Caco-2 (cell line): ENCODE measurements around the gene TNS3. TPM values are rescaled to one million over a fixed set of nuclear protein-coding genes. Genes with fewer than 3 reads are reported as not detected.

ENCODE experiments used
- BruUV-seq: library from RNA; stranded (reverse); fragments of 400-500 nt; replicated peaks from 2 replicates; lab custom pipeline; 2021; lab: Mats Ljungman, UMichigan
- CTCF ChIA-PET: fragments of 300-600 bp; sonication (Branson Sonifier 250); formaldehyde crosslinking; loops from one replicate; lab custom pipeline; 2022; ENCODE audit warnings: antibody characterized with exemption; lab: Charles Lee
- POLR2A ChIA-PET: fragments of 300-600 bp; sonication (Branson Sonifier 250); formaldehyde crosslinking; loops from one replicate; lab custom pipeline; 2022; ENCODE audit warnings: antibody characterized with exemption; lab: Charles Lee
- DNase-seq, 2 experiments: peaks; one replicate each; pipeline versions ENCODE4 v3.0.0 to v3.0.0-alpha.2; 2020 to 2022
- H3K27me3 ChIP-seq: replicated peaks from 2 replicates; pipeline ENCODE4 v1.6.0; 2011; ENCODE audit warnings: low read length; ENCODE audit not compliant: control insufficient read depth, insufficient read depth
- H3K36me3 ChIP-seq: 2 replicates; pipeline ENCODE4 v1.5.1; 2011; ENCODE audit warnings: low read length; ENCODE audit not compliant: control insufficient read depth, insufficient read depth
- H3K4me1 ChIP-seq: fragments of 250-450 bp; sonication (Bioruptor Pico); 2 replicates; pipeline ENCODE4 v1.5.1; 2020; ENCODE audit warnings: mild to moderate bottlenecking
- H3K4me3 ChIP-seq: 2 replicates; pipeline ENCODE4 v1.5.1; 2011; ENCODE audit warnings: low read depth, mild to moderate bottlenecking, control low read depth, low read length
- H3K9me3 ChIP-seq: fragments of 250-450 bp; sonication (Bioruptor Pico); 2 replicates; pipeline ENCODE4 v1.5.1; 2020; ENCODE audit warnings: mild to moderate bottlenecking, moderate library complexity
- H3K27ac Mint-ChIP-seq: one replicate; pipeline ENCODE4 v1.8.0; 2022; ENCODE audit warnings: mixed read lengths; ENCODE audit not compliant: unreplicated experiment
- H3K27me3 Mint-ChIP-seq: one replicate; pipeline ENCODE4 v1.8.0; 2022; ENCODE audit warnings: mixed read lengths; ENCODE audit not compliant: insufficient read depth, unreplicated experiment
- H3K36me3 Mint-ChIP-seq: one replicate; pipeline ENCODE4 v1.8.0; 2022; ENCODE audit warnings: mild to moderate bottlenecking, mixed read lengths; ENCODE audit not compliant: insufficient read depth, unreplicated experiment
- H3K4me1 Mint-ChIP-seq: one replicate; pipeline ENCODE4 v1.8.0; 2022; ENCODE audit warnings: low read depth, mixed read lengths; ENCODE audit not compliant: unreplicated experiment
- H3K4me3 Mint-ChIP-seq: one replicate; pipeline ENCODE4 v1.8.0; 2022; ENCODE audit warnings: mild to moderate bottlenecking, moderate library complexity, mixed read lengths; ENCODE audit not compliant: unreplicated experiment
- H3K9me3 Mint-ChIP-seq: one replicate; pipeline ENCODE4 v1.8.0; 2022; ENCODE audit warnings: mixed read lengths; ENCODE audit not compliant: unreplicated experiment
- CTCF ChIP-seq, 2 experiments: fragments of 200-600 bp in 1 of 2; IDR thresholded peaks; 1 replicate in 1 of 2; 2 replicates in 1 of 2; pipeline versions ENCODE4 v1.5.1 to v1.8.0; 2011 to 2022; ENCODE audit warnings: antibody characterized with exemption in 1 of 2, control low read depth in 1 of 2, inconsistent platforms in 1 of 2, low read depth in 1 of 2, low read length in 1 of 2, mild to moderate bottlenecking in 1 of 2, moderate library complexity in 1 of 2; ENCODE audit not compliant: insufficient read depth in 1 of 2, severe bottlenecking in 1 of 2, unreplicated experiment in 1 of 2
- intact Hi-C: fragments of 100-400 bp; cut with micrococcal nuclease; formaldehyde crosslinking; loops from one replicate; pipeline ENCODE4 v1.10.0; 2022; ENCODE audit not compliant: unreplicated experiment
- total RNA-seq: library from RNA; stranded (reverse); gene quantifications from 2 replicates; pipeline ENCODE4 v1.2.3, GENCODE V29; 2022

The TNS3 gene
- total RNA-seq, 1 experiment from 2014 or later, result 263 TPM

DNA sequence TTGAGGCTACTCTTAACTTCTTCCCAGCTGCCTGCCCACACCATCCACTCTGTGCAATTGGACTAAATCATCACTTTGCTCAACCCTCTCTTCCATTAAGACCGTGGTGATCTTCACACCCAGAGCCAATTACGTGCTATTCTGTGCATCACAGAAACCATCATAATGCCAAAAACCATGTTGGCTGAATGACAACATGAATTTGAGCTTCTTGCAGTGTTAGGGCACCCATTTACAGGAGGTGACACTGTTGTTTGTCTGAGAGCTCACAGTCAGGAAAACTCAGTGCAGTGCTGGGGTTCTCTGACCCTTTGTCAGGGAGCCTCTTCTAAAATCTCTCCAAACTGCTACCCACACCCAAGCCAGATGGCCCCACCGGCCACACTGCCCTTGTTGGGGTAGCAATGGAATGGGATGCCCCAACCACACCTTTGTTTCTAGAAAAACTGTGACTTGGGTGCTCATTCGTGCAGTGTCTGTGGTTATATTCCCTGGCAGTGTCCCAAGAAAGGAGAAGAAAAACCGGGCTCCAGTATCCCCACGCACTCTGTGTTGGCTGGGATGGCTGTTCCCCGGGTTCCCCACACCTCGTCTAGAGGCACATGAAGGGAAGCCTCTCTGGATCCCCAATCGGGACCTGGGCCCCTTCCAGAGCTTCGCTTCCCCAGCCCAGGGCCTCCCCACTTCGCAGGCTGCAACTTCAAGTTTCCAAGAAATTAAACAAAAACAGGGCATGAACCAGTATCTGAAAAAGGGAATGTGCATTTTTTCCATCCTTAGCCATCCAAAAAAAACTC lies 2.0 kb upstream of the TNS3 start:
- H3K4me1 ChIP-seq, result peaks cover 58% of the 10 kb centered on the region
- ChIA-PET CTCF (no interaction called here), POLR2A (interaction anchor here (0.7 to 1.4 kb wide), 2 partner anchors 21 to 51 kb away, joined by 3 read pairs; no protein-coding TSS in a partner anchor)
- no peaks in the 10 kb centered on the region for H3K27me3 Mint-ChIP-seq
- no peak overlapping the region for H3K27ac Mint-ChIP-seq
- DNase-seq, result no peak
- peaks cover 3% of the 10 kb centered on the region; the same call in 1 of the 2 replicates for H3K9me3 ChIP-seq
- no peaks in the 10 kb centered on the region for H3K36me3 ChIP-seq
- no TSS peak for BruUV-seq
- peaks cover 44% of the 10 kb centered on the region for H3K36me3 Mint-ChIP-seq
- H3K4me3 Mint-ChIP-seq, result peak overlapping the region; percentile 98
- peaks cover 50% of the 10 kb centered on the region for H3K4me1 Mint-ChIP-seq
- intact Hi-C loops, result no loop called here
- H3K27me3 ChIP-seq, result no peaks in the 10 kb centered on the region
- no peak for TF ChIP-seq CTCF (IDR thresholded peaks at IDR 0.05; ENCODE audit: insufficient read depth in 1 of 2, low read depth in 1 of 2, low read length in 1 of 2, severe bottlenecking in 1 of 2, unreplicated experiment in 1 of 2)
- H3K9me3 Mint-ChIP-seq, result no peaks in the 10 kb centered on the region
- H3K4me3 ChIP-seq, result no peak overlapping the region

- CTCF ChIA-PET, result interaction anchor here (0.7 kb wide), 1 partner anchor 22 kb away, joined by 3 read pairs; no protein-coding TSS in a partner anchor
These were observed 1.1 kb upstream of the TNS3 start for GRCh38 chr7:47582764-47583738.

More at GRCh38 chr7:47582764-47583738, 1.1 kb upstream of the TNS3 start:
- H3K9me3 ChIP-seq, result peaks cover 3% of the 10 kb centered on the region; the same call in 1 of the 2 replicates
- H3K27me3 Mint-ChIP-seq, result no peaks in the 10 kb centered on the region
- peak overlapping the region; percentile 98 for H3K4me3 Mint-ChIP-seq
- intact Hi-C loops, result loop anchor here (1.0 kb wide), 1 partner anchor 8 kb away; no protein-coding TSS in a partner anchor
- TF ChIP-seq CTCF (IDR thresholded peaks at IDR 0.05; ENCODE audit: insufficient read depth in 1 of 2, low read depth in 1 of 2, low read length in 1 of 2, severe bottlenecking in 1 of 2, unreplicated experiment in 1 of 2), result no peak
- TSS peak; percentile 53 for BruUV-seq
- DNase-seq, result no peak
- no peaks in the 10 kb centered on the region for H3K27me3 ChIP-seq
- H3K27ac Mint-ChIP-seq, result peak overlapping the region; percentile 92
- POLR2A ChIA-PET, result interaction anchor here (0.7 to 2.4 kb wide), 5 partner anchors 8 to 204 kb away, joined by 3 to 33 read pairs (median 3); no protein-coding TSS in a partner anchor
- H3K4me1 ChIP-seq, result peaks cover 58% of the 10 kb centered on the region
- peaks cover 52% of the 10 kb centered on the region for H3K36me3 Mint-ChIP-seq
- H3K36me3 ChIP-seq, result no peaks in the 10 kb centered on the region
- H3K9me3 Mint-ChIP-seq, result no peaks in the 10 kb centered on the region
- H3K4me1 Mint-ChIP-seq, result peaks cover 49% of the 10 kb centered on the region
- H3K4me3 ChIP-seq, result no peak overlapping the region
